Stimulated activated CD8-positive, alpha-beta memory T cell treated with anti-CD3 and anti-CD28 coated beads, Interleukin-15, amount 100 ng/mL, for 1 hour (primary cell): ENCODE measurements around the gene SOAT2.
A peak's percentile ranks its signal among the peaks of the same experiment; 100 is the strongest.
"Not testable (repeated sequence)": the region's sequence is repeated elsewhere in the genome, so short reads cannot be mapped to it uniquely, and the experiment has no call there.

Source experiments
- DNase-seq: peaks from one replicate; pipeline ENCODE4 v3.0.0-alpha.2; 2020; ENCODE audit warnings: low read depth

SOAT2 gene

DNA sequence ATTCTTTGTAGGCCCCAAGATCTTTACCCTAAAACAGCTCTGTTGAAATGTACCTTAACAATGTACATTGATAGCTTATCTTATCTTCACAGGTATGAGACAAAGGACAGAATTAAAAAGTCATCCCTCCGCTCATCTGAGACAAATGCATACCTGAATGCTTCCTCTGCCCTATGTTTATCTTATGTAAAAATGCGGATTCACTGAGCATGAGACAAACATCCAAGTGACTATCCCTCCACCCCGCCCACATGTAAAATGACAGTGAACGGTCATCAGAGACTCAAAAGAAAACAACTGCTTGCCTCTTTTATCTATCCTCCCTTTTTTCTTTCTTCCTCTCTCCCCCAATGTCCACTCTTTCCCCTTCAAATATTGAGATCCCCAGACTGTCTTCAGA is 40.1 kb downstream of the SOAT2 start:
- DNase-seq: no peak

DNA sequence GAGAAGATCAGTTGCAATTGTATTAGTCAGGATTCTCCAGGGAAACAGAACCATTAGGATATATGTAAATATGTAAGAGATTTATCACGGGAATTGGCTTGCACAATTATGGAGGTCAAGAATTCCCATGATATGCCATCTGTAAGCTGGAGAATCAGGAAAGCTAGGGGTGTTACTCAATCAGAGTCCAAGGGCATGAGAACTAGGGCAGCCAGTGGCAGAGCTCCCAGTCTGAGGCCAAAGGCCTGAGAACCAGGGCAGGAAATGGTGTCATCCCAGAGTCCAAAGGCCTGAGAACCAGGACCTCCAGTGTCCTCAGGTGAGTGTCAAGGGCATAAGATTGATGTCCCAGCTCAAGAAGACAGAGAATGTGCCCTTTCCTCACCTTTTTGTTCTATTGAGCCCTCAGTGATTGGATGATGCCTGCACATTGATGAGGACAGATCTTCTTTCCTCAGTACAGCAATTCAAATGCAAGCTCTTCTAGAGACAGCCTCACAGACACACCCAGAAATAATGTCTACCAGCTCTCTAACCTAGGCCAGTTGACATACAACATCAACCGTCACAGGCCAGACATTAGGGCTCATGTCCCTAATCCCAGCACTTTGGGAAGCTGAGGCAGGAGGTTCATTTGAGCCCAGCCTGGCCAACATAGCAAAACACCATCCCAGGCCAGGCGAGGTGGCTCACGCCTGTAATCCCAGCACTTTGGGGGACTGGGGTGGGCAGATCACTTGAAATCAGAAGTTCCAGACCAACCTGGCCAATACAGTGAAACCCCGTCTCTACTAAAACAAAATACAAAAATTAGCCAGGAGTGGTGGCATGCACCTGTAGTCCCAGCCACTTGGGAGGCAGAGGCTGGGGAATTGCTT is 42.3 kb downstream of the SOAT2 start:
- DNase-seq: no peak

DNA sequence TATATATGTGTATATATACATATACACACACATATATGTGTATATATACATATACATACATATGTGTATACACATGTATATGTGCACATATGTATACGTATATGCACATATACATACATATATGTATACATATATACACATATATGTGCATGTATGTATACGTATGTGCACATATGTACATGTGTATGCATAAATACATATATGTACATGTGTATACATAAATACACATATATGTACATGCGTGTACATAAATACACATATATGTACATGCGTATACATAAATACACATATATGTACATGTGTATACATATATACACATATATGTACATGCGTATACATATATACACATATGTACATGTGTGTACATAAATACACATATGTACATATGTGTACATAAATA is 43.9 kb downstream of the SOAT2 start:
- DNase-seq: no peak

DNA sequence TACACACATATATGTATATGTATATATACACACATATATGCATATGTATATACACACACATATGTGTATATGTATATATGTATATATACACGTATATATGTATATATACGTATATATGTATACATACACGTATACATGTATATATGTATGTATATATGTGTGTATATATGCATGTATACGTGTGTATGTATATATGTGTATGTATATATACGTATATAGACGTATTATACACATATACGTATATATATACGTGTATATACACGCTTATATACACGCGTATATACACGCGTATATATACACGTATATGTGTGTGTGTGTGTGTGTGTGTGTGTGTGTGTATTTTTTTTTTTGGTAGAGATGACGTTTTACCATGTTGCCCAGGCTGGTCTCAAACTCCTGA is 44.4 kb downstream of the SOAT2 start:
- no peak for DNase-seq

DNA sequence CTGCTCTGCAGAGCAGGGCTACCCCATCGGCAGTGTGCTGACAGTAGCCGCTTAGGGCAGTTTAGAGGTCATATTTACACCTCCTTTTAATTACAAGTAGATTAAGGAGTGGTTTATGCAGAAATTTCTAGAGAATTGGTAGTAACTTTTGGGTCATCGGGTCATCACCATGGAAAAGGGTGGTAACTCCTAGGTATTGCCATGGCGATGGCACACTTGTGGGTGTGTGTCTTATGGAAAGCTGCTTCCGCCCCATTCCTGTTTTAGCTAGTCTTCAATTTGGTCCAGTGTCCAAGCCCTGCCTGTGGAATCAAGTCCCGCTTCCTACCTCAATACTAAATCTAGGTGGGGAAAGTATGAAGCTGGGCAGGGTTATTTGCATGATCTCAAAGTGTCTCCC is 47.8 kb downstream of the SOAT2 start:
- DNase-seq: no peak

DNA sequence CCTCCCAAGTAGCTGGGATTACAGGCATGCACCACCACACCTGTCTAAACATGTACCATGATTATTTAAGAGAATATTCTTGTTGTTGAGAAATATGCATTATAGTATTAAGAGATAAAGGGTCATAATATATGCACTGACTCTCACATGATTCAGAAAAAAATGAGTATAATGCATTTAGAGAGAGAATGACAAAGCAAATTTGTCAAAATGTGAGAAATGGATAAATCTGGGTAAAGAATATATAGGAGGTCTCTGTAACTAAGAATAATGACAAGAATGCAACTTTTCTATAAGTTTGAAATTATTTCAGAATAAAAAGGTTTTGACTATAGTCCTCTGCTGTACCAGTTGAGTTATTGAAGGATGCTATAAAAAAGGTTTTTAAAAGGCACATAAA is 49.1 kb downstream of the SOAT2 start:
- no peak for DNase-seq

DNA sequence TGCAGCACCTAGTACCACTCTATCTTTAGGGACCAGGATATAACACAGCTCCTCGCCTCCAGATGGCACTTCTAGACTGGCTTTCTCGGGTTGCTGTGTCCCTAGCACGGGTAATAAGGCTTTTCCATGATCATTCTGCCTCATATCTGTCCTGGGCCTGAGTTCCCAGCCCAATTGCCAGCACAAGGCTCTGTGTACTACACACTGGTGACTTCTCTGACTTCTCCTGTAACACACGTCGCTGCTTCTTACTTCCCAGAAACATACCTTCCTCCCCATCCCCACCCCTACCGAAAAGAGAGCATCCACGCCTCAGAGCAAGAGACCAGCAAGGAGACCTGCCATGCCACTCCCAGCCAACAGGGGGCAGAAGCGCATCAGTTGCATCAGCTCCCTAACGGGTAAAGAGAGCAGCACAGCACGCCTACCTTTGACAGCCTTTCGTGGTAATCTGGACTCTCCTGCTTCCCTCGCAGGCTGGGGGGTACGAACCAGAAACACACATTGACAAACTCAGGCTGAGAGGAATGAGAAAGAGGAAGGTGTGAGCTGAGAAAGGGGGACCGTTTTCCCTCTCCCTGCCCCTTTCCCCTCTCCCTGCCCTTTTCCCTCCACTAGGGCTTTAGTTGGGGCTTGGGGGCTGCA is 56.0 kb downstream of the SOAT2 start:
- DNase-seq: peak; percentile 88

DNA sequence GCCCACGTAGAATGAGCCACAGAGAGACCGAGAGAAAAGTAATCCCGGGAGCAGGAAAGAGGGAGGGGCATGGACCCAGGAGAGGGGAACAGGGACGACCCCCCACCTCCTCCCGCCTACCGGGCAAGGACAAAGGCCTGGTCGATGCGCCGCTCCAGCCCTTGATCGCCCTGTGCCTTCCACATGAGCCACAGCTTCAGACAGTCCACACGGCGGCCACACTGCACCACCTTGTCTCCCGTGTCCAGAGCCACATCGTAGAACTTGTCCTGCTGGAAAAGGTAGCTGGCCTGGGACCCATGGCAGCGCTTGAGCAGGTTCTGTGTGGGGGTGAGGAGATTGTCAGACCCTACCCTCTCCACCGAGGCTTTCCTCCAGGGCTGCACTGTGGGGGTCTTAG is 56.7 kb downstream of the SOAT2 start:
- no peak for DNase-seq

DNA sequence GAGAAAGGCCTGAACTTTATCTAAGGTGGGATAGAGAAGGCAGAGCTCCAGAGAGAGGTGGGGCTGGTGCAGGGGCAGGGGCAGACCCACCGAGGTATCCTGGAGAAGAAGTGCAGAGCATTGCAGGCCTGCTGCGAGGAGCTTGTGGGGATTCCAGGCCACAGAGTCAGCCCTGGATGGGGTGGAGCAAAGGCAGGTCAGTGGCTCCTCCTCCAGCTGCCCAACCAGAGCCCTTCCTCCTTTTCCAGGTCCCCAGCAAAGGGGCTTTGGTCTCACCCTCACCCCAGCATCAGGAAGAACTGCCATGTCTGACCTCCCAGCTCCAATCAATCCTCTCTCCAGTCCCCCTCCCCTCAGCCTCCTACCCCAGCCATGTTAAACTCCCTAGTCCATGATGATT is 57.4 kb downstream of the SOAT2 start:
- no peak for DNase-seq

DNA sequence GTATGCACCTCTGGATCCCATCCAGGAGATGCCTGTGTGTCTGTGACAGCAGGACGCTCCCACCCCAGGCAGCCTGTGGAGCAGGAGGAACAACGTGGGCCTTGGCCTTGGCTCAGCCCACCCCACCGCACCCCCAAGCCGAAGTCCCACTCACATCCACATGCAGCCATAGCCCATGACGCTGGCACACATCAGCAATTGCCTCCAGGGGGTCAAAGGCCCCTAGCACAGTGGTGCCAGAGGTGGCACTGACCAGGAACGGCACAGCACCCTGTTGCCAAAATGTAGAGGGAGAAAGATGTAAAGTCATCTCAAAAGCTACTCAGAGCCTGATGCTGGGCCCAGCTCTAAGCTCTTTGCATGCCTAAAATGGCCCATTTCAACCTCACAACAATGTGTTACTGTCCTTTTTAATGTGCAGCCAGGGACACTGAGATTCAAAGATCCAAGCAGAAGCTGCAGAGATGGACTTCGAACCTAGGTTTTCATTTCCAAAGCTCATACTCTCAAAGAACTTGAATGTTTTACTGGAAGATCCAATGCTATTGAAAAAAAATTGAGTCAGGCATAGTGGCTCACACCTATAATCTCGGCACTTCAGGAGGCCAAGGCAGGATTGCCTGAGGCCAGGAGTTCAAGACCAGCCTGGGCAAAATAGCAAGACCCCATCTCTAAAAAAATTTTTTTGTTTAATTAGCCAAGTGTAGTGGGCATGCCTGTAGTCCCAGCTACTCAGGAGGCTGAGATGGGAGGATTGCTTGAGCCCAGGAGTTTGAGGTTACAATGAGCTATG is 58.0 kb downstream of the SOAT2 start:
- DNase-seq: no peak

DNA sequence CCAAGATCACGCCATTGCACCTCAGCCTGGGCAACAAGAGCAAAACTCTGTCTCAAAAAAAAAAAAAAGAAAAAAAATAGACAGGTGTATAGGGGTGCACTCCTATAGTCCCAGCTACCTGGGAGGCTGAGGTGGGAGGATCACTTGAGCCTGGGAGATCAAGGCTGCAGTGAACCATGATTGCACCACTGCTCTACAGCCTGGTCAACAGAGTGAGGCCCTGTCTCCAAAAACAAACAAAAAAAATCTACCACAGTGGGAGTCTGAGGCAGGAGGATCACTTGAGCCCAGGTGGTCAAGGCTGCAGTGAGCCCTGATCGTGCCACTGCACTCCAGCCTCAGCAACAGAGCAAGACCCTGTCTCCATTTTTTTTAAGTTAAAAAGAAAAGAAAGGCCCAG is 59.7 kb downstream of the SOAT2 start:
- DNase-seq: not testable (repeated sequence)

DNA sequence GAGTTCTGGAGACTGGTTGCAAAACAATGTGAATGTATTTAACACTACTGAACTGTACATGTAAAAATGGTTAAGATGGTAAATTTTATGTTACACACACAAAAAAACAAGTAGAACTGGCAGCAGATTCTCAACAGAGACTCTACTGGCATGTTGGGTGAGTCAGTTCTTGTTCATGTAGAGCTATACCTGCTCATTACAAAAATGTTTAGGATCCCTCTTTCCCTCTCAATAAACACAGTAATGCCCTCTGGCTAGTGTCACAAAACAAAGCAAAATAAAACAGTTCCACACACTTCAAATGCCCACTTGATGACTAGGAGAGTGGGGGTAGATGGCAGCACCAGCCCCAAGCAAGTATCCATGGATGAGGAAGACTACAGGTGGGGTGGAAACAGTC is 63.6 kb downstream of the SOAT2 start:
- no peak for DNase-seq

DNA sequence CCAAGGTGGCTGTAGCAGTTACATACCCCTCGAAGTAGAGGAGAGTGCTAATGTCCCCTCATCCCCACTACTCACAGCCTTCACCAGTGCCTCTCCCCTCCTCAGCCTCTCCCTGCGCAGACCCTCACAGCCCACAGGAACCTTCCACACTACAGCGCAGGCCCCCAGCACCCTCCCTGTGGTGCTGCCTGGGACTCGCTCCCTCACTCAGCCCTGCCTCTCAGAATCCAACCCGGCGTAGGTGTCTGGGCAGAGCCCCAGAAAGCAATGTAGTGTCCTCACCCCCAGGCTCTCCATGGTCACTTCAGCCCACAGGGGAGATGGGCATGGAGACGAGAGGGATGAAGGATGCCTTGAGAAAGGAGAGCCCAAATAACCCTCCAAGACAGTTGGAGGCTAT is 66.4 kb downstream of the SOAT2 start:
- no peak for DNase-seq

DNA sequence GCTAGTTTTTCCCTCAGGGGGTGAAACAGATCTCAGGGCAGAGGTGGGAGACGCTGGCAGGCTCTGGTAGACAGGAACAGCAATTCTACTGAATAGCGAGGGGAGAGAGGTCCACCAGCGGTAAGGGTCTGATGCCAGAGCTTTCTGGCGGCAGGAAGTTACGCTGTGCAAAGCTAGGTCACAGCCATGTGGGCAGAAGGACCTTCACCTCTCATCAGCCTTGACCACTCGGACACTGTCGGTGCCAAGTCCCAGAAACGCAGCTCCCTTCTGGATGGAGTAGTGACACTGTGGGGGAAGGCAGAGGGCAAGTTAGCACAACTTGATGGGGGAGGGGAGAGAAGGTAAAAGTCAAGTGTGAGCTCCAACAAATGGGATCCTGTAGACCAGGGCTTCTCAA is 66.9 kb downstream of the SOAT2 start:
- no peak for DNase-seq

DNA sequence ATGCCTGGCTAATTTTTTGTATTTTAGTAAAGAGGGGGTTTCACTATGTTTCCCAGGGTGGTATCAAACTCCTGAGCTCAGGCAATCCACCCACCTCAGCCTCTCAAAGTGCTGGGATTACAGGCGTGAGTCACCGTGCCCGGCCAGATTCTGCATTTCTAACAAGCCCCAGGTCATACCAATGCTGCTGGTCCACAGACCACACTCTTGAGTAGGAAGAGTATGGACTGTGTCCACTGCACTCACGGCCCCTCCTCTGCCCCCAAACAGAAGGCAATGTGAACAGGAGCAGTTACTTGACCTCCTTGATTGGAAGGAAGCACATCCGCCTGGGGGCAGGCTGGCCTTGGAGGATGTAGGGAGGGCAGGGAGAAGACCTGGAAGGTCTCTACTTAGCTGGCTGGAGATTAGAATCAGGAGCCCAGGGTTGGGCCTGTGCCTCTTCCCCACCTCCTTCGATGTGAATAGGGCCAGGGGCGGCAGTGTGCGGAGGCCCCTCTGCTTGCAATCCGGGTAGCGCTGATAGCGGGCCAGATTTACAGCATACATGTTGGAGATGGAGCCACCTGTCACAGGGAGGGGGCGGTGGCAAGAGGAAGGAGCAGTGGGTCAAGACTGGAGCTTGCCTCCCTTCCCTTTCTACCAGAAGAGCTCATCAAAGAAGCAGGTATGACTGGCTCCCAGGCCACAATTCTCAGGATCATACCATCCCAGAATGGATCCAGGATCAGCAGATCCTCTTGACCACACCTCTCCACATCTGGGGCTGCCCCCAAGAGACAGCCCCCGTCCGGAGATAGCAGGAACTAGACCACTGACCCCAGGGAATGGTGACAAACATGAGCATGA is 67.8 kb downstream of the SOAT2 start:
- no peak for DNase-seq

DNA sequence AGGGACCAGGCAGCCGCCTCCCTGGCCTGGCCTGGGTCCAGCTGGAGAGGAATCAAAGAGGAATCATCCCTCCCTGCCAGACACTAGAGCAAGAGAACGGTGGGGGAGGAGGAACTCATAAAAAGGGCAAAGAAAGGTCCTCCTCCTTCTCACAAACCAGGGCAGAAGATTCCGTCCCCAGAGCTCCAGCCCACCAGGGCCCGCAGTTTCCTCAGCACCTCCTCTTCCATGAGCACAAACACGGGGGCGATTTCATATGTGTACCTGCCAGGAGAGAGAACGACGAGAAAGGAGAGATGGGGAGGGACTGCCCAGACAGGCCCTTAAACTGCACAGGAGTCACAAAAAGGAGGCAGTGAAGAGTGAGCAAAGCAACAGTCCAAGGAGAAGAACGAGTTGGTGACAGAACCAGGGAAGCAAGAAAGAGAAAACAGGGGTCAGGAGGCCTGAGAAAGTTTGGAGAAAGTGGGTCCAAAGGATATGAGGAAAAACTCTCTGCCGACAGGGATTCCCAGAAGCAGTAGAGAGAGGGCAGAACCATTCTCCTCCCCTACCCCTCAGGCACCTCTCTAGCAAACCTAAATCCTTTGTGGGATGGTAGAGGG is 68.5 kb downstream of the SOAT2 start:
- DNase-seq: no peak

DNA sequence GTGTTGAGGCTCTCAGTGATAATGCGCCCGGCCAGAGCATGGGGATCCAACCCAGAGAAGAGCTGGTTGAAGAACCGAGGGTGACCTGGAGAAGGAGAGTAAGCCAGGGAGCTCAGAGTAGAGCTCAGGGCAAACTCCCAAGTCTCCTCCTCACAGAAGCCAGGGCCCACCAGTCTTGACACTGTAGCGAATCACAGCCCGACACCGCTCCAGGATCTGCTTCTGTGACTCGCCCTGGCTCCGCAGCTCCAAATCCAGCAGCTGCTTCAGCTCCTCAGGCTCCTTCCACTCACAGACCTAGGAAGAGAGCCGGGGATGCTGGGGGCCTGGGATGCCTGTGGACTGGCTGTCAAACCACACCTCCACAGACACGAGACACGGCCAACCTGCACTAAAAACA is 69.1 kb downstream of the SOAT2 start:
- no peak for DNase-seq

DNA sequence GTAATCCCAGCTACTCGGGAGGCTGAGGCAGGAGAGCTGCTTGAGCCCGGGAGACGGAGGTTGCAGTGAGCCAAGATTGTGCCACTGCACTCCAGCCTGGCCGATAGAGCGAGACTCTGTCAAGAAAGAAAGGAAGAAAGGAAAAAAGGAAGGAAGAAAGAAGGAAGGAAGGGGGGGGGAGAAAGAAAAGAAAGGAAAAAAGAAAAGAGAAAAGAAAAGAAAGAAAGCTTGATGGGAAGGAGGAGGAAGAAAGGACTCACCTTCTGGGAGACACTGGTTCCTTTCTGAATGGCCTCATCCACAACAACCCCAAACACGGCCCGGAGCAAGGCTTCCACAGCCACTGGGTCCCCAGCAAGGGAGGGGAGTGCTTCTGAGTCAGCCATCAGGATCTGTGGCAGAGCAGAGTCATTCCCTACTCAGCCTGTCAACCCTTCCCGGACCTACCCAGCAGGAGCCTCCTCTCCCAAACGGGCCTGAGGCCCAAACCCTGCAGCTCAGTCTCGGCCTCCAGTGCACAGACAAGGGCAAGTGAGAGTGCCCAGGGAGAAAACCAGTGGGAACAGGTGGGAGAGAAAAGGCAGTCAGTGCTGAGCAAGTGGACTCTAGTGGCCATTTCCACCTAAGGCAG is 69.9 kb downstream of the SOAT2 start:
- DNase-seq: no peak
